HepG2 (cell line): ENCODE measurements around the gene PIP5K1C. TPM values are rescaled to one million over a fixed set of nuclear protein-coding genes. Genes with fewer than 3 reads are reported as not detected.
A peak's percentile ranks its signal among the peaks of the same experiment; 100 is the strongest.

ENCODE experiments used
- ATAC-seq: fragments of 200-7000 bp; cut with Tn5 transposase; 3 replicates; pipeline ENCODE4 v1.9.1; 2020; ENCODE audit warnings: mild to moderate bottlenecking, moderate library complexity
- BruUV-seq: library from RNA; stranded (reverse); fragments of 400-500 nt; replicated peaks from 2 replicates; lab custom pipeline; 2021; lab: Mats Ljungman, UMichigan
- CTCF ChIA-PET: fragments of 300-600 bp; formaldehyde crosslinking; extraction: SDS; loops from one replicate; lab custom pipeline; 2021; ENCODE audit warnings: low total read pairs, inconsistent platforms, low intra/inter-chr PET ratio; lab: Yijun Ruan, JAX
- POLR2A ChIA-PET: fragments of 350-600 bp; sonication (Branson Sonifier 250); formaldehyde crosslinking; loops from one replicate; lab custom pipeline; 2020; ENCODE audit warnings: antibody characterized with exemption, inconsistent platforms; lab: Yijun Ruan, JAX
- DNase-seq: peaks from one replicate; pipeline ENCODE4 v3.0.0-alpha.2; 2015; ENCODE audit warnings: low spot score
- FAIRE-seq: peaks from 3 replicates; lab custom pipeline; 2011; peaks lifted over from hg19 to GRCh38; lab: Jason Lieb, UNC
- H2AFZ ChIP-seq: one replicate; pipeline ENCODE4 v1.6.1; 2011; ENCODE audit warnings: low read length, inconsistent platforms
- H3K27ac ChIP-seq: fragments of 300-600 bp; 3 replicates; pipeline ENCODE4 v1.8.0; 2011; ENCODE audit warnings: mixed run types, mild to moderate bottlenecking, mixed read lengths, low read length, inconsistent platforms; ENCODE audit not compliant: insufficient read depth; ENCODE audit errors: extremely low read length
- H3K27me3 ChIP-seq, 2 experiments: fragments of 200-600 bp in 1 of 2; 2 replicates in 1 of 2; 3 replicates in 1 of 2; pipeline versions ENCODE4 v1.6.0 to v1.8.0; 2011; ENCODE audit warnings: low read length in 2 of 2, mild to moderate bottlenecking in 2 of 2, moderate library complexity in 2 of 2, inconsistent platforms in 1 of 2; ENCODE audit not compliant: insufficient read depth in 2 of 2, control insufficient read depth in 1 of 2
- H3K36me3 ChIP-seq, 2 experiments: fragments of 200-600 bp in 1 of 2; replicated peaks in 1 of 2; 2 replicates in 1 of 2; 3 replicates in 1 of 2; pipeline versions ENCODE4 v1.5.1 to v1.8.0; 2011; ENCODE audit warnings: low read length in 2 of 2, inconsistent platforms in 1 of 2; ENCODE audit not compliant: insufficient read depth in 2 of 2, control insufficient read depth in 1 of 2
- H3K4me1 ChIP-seq: 2 replicates; pipeline ENCODE4 v1.5.1; 2012; ENCODE audit warnings: low read length, inconsistent platforms; ENCODE audit not compliant: insufficient read depth
- H3K4me2 ChIP-seq: 2 replicates; pipeline ENCODE4 v1.6.0; 2011; ENCODE audit warnings: low read depth, low read length, inconsistent platforms
- H3K4me3 ChIP-seq, 3 experiments: fragments of 200-600 bp in 1 of 3; sonication (generic), shearing (Covaris generic) in 1 of 3; replicated peaks in 1 of 3; 2 replicates each; pipeline ENCODE4 v1.5.1; 2011 to 2016; ENCODE audit warnings: low read length in 3 of 3, inconsistent platforms in 2 of 3, low read depth in 2 of 3, mild to moderate bottlenecking in 2 of 3, control low read depth in 1 of 3, mixed read lengths in 1 of 3; ENCODE audit not compliant: insufficient read depth in 1 of 3
- H3K79me2 ChIP-seq: one replicate; pipeline ENCODE4 v1.6.1; 2011; ENCODE audit warnings: low read length, inconsistent platforms; ENCODE audit not compliant: insufficient read depth
- H3K9ac ChIP-seq: 2 replicates; pipeline ENCODE4 v1.6.0; 2011; ENCODE audit warnings: mild to moderate bottlenecking, low read depth, low read length, inconsistent platforms; ENCODE audit not compliant: insufficient read depth
- H3K9me3 ChIP-seq: 2 replicates; pipeline ENCODE4 v1.5.1; 2012; ENCODE audit warnings: mild to moderate bottlenecking, low read length
- H4K20me1 ChIP-seq: 2 replicates; pipeline ENCODE4 v1.6.0; 2011; ENCODE audit warnings: inconsistent platforms, mild to moderate bottlenecking, low read length, moderate library complexity; ENCODE audit not compliant: insufficient read depth
- MED13 ChIP-seq: sonication (generic); formaldehyde crosslinking; IDR thresholded peaks from 2 replicates; pipeline ENCODE4 v1.5.0; 2020; ENCODE audit warnings: missing genetic modification reagents
- MNT ChIP-seq: fragments of 450-650 bp; IDR thresholded peaks from 2 replicates; pipeline ENCODE4 v1.6.1; 2016
- UBTF ChIP-seq: sonication (generic); formaldehyde crosslinking; IDR thresholded peaks from 2 replicates; pipeline ENCODE4 v1.4.0; 2020; ENCODE audit warnings: mild to moderate bottlenecking, missing genetic modification reagents
- ZNF407 ChIP-seq: sonication (generic); formaldehyde crosslinking; IDR thresholded peaks from one replicate; pipeline ENCODE4 v1.5.1; 2020; ENCODE audit warnings: mild to moderate bottlenecking, missing genetic modification reagents; ENCODE audit errors: not compliant biosample characterization
- WGBS: methylation state at CpG from one replicate; pipeline ENCODE4 v1.1.6; 2017; ENCODE audit warnings: low lambda C conversion rate; 5-methylcytosine and 5-hydroxymethylcytosine counted together
- in situ Hi-C: cut with HindIII; loops from 2 replicates; pipeline ENCODE4 v1.10.0; 2017; ENCODE audit warnings: low pct_unique_long_range_greater_than_20kb; ENCODE audit not compliant: extremely low pct_ligation_motif_present
- intact Hi-C: fragments of 100-400 bp; cut with micrococcal nuclease; formaldehyde crosslinking; loops from one replicate; pipeline ENCODE4 v1.10.0; 2022; ENCODE audit not compliant: unreplicated experiment
- polyA plus RNA-seq, 8 experiments: library from polyadenylated mRNA; depleted of rRNA in 3 of 8; stranded (reverse) in 7 of 8; unstranded in 1 of 8; fragments of >200 nt; fragmentation: Illumina TruSeq in 4 of 8; extraction: Trizol in 4 of 8; gene quantifications; 2 replicates each; pipeline versions ENCODE4 v1.2.1 to v1.2.3, GENCODE V29; 2011 to 2016; ENCODE audit warnings: low read depth in 4 of 8, missing spikeins in 1 of 8, mixed read lengths in 1 of 8; ENCODE audit not compliant: insufficient read depth in 1 of 8
- total RNA-seq, 5 experiments: library from RNA; depleted of rRNA; stranded (reverse); fragments of >200 nt; fragmentation: Illumina TruSeq; extraction: Trizol; gene quantifications; 2 replicates each; pipeline ENCODE4 v1.2.3, GENCODE V29; 2016; ENCODE audit warnings: low read depth in 1 of 5

Gene PIP5K1C
- total and polyA plus RNA-seq, 2 of the 13 experiments (the other 11 are each of a cell fraction or from before 2014, with no cell fraction given) = 3.6 to 4.3 TPM

- H3K9ac ChIP-seq = no peak overlapping the region
- ChIA-PET CTCF (no interaction called here), POLR2A (interaction anchor here (0.6 to 1.7 kb wide), 4 partner anchors 13 to 75 kb away, joined by 3 to 7 read pairs (median 4); partner anchors contain the start of genes MRPL54, PIP5K1C and TJP3)
- ATAC-seq (no peak), FAIRE-seq (no peak), DNase-seq (no peak)
- peak overlapping the region; percentile 68 for H3K27ac ChIP-seq
- 86% methylated on average over 10 of the region's 12 CpGs for WGBS
- peaks cover 1% of the 10 kb centered on the region; the same call in 1 of the 2 replicates for H4K20me1 ChIP-seq
- H3K79me2 ChIP-seq = peaks cover 3% of the 10 kb centered on the region
- H3K36me3 ChIP-seq = peaks cover 2 to 5% of the 10 kb centered on the region in 2 experiments; a peak in 3 of 5 replicates
- no TSS peak for BruUV-seq
- TF ChIP-seq UBTF (CRISPR knock-in tag) (0 out of 2 replicates have a peak, but pooled peaks have one; percentile 0), MNT (peak; percentile 51), MED13 (CRISPR knock-in tag) (no peak), ZNF407 (no peak)
- H3K4me1 ChIP-seq = peaks cover 22% of the 10 kb centered on the region
- H2AFZ ChIP-seq = no peak overlapping the region
- intact Hi-C loops (no loop called here), in situ Hi-C loops (no loop called here)
- no peaks in the 10 kb centered on the region for H3K27me3 ChIP-seq
- peaks cover 9% of the 10 kb centered on the region; the same call in 1 of the 2 replicates for H3K9me3 ChIP-seq
- peak overlapping the region; percentile 69; the same call in 1 of the 2 replicates for H3K4me2 ChIP-seq
- H3K4me3 ChIP-seq = peak overlapping the region; percentile 37 to 66 (median 60); a peak in 4 of 6 replicates
Measured at GRCh38 chr19:3687393-3687773, 12.9 kb downstream of the PIP5K1C start.
